Cardiac muscle cell (in vitro differentiated cells and primary cell): ENCODE measurements around the gene CTNNA2. TPM values are rescaled to one million over a fixed set of nuclear protein-coding genes. Genes with fewer than 3 reads are reported as not detected.

Experiments used
- DNase-seq, 2 donors: peaks; one replicate each; pipeline versions ENCODE4 v3.0.0 to v3.0.0-alpha.2; 2010 to 2017; ENCODE audit warnings: low read depth in 1 of 2, low spot score in 1 of 2
- H3K27ac ChIP-seq: fragments of 200-600 bp; sonication (generic); 2 replicates; pipeline ENCODE4 v1.5.1; 2016
- H3K27me3 ChIP-seq: fragments of 200-600 bp; sonication (generic); 2 replicates; pipeline ENCODE4 v1.6.0; 2016; ENCODE audit warnings: control low read depth
- H3K36me3 ChIP-seq: fragments of 200-600 bp; sonication (generic); 2 replicates; pipeline ENCODE4 v1.5.1; 2016; ENCODE audit warnings: control low read depth
- H3K4me1 ChIP-seq: fragments of 200-600 bp; sonication (generic); 2 replicates; pipeline ENCODE4 v1.8.1; 2017; ENCODE audit warnings: low read depth, mild to moderate bottlenecking, mixed run types
- H3K4me3 ChIP-seq: fragments of 200-600 bp; sonication (generic); 2 replicates; pipeline ENCODE4 v1.5.1; 2016; ENCODE audit warnings: mild to moderate bottlenecking
- H3K9me3 ChIP-seq: fragments of 200-600 bp; sonication (generic); 2 replicates; pipeline ENCODE4 v1.5.1; 2017; ENCODE audit warnings: low read depth, mild to moderate bottlenecking, control low read depth
- polyA plus RNA-seq: library from polyadenylated mRNA; unstranded; fragments of >200 nt; fragmentation: Nextera tagmentation; extraction: Ambion mirVana; gene quantifications from 2 replicates; pipeline ENCODE4 v1.2.1, GENCODE V29; 2016
- total RNA-seq: library from RNA; depleted of rRNA; stranded (reverse); fragments of >200 nt; gene quantifications from 2 replicates; pipeline ENCODE4 v1.2.3, GENCODE V29; 2016
- TF ChIP-seq, protein P1 (sequence below): IDR thresholded peaks from 2 replicates; pipeline ENCODE4 v1.5.1; 2012; ENCODE audit warnings: low read depth, mild to moderate bottlenecking, low read length

The CTNNA2 gene
- total and polyA plus RNA-seq, 2 experiments from 2014 or later = 7.4 to 17.4 TPM

GRCh38 chr2:80393991-80394390, 881.1 kb downstream of the CTNNA2 start:
- no peaks in the 10 kb centered on the region for H3K27me3 ChIP-seq
- no peak overlapping the region for H3K4me3 ChIP-seq
- no peaks in the 10 kb centered on the region for H3K9me3 ChIP-seq
- no peaks in the 10 kb centered on the region for H3K4me1 ChIP-seq
- no peaks in the 10 kb centered on the region for H3K36me3 ChIP-seq
- H3K27ac ChIP-seq = no peak overlapping the region
- DNase-seq = no peak
- TF ChIP-seq, protein P1, sequence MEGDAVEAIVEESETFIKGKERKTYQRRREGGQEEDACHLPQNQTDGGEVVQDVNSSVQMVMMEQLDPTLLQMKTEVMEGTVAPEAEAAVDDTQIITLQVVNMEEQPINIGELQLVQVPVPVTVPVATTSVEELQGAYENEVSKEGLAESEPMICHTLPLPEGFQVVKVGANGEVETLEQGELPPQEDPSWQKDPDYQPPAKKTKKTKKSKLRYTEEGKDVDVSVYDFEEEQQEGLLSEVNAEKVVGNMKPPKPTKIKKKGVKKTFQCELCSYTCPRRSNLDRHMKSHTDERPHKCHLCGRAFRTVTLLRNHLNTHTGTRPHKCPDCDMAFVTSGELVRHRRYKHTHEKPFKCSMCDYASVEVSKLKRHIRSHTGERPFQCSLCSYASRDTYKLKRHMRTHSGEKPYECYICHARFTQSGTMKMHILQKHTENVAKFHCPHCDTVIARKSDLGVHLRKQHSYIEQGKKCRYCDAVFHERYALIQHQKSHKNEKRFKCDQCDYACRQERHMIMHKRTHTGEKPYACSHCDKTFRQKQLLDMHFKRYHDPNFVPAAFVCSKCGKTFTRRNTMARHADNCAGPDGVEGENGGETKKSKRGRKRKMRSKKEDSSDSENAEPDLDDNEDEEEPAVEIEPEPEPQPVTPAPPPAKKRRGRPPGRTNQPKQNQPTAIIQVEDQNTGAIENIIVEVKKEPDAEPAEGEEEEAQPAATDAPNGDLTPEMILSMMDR = no peak

GRCh38 chr2:80395251-80395650, 882.4 kb downstream of the CTNNA2 start:
- no peak for DNase-seq
- TF ChIP-seq, protein P1 = no peak
- H3K36me3 ChIP-seq = no peaks in the 10 kb centered on the region
- H3K4me1 ChIP-seq = no peaks in the 10 kb centered on the region
- no peaks in the 10 kb centered on the region for H3K27me3 ChIP-seq
- H3K4me3 ChIP-seq = no peak overlapping the region
- H3K27ac ChIP-seq = no peak overlapping the region
- no peaks in the 10 kb centered on the region for H3K9me3 ChIP-seq

GRCh38 chr2:80396276-80396675, 883.4 kb downstream of the CTNNA2 start:
- no peaks in the 10 kb centered on the region for H3K4me1 ChIP-seq
- H3K4me3 ChIP-seq = no peak overlapping the region
- no peaks in the 10 kb centered on the region for H3K27me3 ChIP-seq
- DNase-seq = no peak
- TF ChIP-seq, protein P1 = no peak
- H3K27ac ChIP-seq = no peak overlapping the region
- no peaks in the 10 kb centered on the region for H3K9me3 ChIP-seq
- no peaks in the 10 kb centered on the region for H3K36me3 ChIP-seq

- Histone ChIP-seq H3K4me1 (no peaks in the 10 kb centered on the region), H3K9me3 (no peaks in the 10 kb centered on the region), H3K27me3 (no peaks in the 10 kb centered on the region), H3K4me3 (no peak overlapping the region), H3K36me3 (no peaks in the 10 kb centered on the region), H3K27ac (no peak overlapping the region)
- no peak for DNase-seq
- TF ChIP-seq, protein P1 = no peak
These were observed 890.2 kb downstream of the CTNNA2 start for GRCh38 chr2:80403081-80403480.

GRCh38 chr2:80407377-80407776, 894.5 kb downstream of the CTNNA2 start:
- Histone ChIP-seq H3K9me3 (no peaks in the 10 kb centered on the region), H3K4me3 (no peak overlapping the region), H3K27me3 (no peaks in the 10 kb centered on the region), H3K27ac (no peak overlapping the region), H3K4me1 (no peaks in the 10 kb centered on the region), H3K36me3 (no peaks in the 10 kb centered on the region)
- TF ChIP-seq, protein P1 = no peak
- DNase-seq = no peak

DNA sequence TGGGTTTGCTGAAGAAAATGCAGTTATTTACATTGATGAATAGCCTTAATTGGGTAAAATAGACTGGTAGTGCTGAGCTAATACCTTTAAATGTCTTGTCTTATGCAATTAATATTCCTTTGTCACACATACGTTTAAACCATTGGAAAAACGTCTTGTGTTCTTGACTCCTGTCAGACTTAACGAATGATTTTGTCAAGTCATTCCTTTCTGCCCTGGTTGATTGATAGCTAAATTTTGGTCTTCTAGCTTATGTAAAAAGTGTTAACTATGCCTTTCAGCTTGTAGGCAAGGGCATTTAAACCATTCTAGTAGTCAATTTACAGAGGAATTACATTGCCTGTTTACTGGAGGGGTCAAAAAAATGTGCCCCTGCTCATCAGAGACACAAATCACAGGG, 897.5 kb downstream of the CTNNA2 start:
- TF ChIP-seq, protein P1 = no peak
- Histone ChIP-seq H3K27ac (no peak overlapping the region), H3K4me1 (no peaks in the 10 kb centered on the region)

More for the DNA sequence above, 897.5 kb downstream of the CTNNA2 start:
- Histone ChIP-seq H3K27me3 (no peaks in the 10 kb centered on the region), H3K9me3 (no peaks in the 10 kb centered on the region), H3K4me3 (no peak overlapping the region), H3K36me3 (no peaks in the 10 kb centered on the region)
- no peak for DNase-seq
